Measurements from ENCODE around the gene FBXW9. TPM values are rescaled to one million over a fixed set of nuclear protein-coding genes. Genes with fewer than 3 reads are reported as not detected.
"Not testable (repeated sequence)": the region's sequence is repeated elsewhere in the genome, so short reads cannot be mapped to it uniquely, and the experiment has no call there.

The FBXW9 gene
- total RNA-seq, 1 donor from 2014 or later: 8.9 TPM

- no peak for DNase-seq (ENCODE audit: low spot score)
These were observed 18.7 kb upstream of the FBXW9 start for GRCh38 chr19:12715102-12715501.

GRCh38 chr19:12713304-12713703, 16.9 kb upstream of the FBXW9 start:
- DNase-seq (ENCODE audit: low spot score): not testable (repeated sequence)

GRCh38 chr19:12712077-12712476, 15.6 kb upstream of the FBXW9 start:
- DNase-seq (ENCODE audit: low spot score): not testable (repeated sequence)

GRCh38 chr19:12711187-12711586, 14.8 kb upstream of the FBXW9 start:
- no peak for DNase-seq (ENCODE audit: low spot score)

DNA sequence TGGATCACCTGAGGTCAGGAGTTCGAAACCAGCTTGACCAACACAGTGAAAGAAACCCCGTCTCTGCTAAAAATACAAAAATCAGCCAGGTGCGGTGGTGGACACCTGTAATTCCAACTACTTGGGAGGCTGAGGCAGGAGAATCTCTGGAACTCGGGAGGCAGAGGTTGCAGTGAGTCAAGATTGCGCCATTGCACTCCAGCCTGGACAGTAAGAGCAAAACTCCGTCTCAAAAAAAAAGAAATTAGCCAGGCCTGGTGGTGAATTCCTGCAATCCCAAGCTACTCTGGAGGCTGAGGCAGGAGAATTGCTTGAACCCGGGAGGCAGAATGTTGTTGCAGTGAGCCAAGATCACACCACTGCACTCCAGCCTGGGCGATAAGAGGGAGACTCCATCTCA, 12.2 kb upstream of the FBXW9 start:
- DNase-seq (ENCODE audit: low spot score): no peak

DNA sequence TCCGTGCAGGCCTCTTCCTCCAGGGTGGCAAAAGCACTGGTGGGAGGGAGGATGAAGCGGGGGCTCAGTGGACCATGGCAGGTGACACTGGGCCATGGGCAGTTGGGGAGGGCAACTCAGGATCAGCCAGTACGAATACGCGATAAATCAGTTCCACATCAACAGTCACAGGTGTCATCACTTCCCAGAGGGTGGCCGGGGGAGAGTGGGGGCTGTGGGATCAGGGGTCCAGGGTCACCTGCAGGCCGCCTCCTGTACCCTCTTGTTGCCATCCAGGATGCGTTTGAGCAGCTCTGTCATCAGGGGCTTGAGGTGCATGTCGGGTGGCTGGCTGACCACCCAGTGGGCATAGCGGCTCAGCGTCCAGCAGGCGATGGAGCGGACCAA, 9.9 kb upstream of the FBXW9 start:
- DNase-seq (ENCODE audit: low spot score): no peak

DNA sequence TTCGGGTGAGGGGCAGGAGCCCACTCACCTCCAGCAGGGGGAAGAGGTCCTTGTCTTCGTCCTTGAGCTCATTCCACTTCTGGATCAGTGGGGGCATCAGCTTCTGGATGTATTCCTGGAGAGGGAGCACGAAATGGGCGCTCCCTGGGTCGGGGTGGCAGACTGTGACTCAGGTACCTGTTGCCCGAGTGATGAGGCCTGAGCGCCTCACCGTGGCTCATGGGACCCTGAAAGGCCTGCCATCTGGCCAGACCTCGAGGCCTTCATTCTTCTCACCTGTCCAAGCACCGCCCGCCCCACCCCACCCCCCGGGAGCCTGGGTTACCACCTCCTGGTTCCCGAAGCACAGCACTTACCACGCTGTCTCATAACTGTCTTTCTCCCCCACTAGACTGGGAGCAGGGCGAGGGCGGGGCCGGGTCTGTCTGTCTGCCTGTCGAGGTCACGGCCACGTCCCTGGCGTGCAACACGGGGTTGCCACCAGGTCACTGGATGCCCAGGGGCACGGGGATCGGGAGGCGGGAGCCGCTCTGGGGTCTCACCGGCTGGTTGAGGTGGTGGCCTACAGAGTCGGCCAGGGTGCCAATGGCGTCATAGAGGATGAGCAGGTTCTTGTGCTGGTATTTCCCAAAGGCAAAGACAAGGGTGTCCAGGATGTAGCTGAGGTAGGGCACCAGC, 9.4 kb upstream of the FBXW9 start:
- no peak for DNase-seq (ENCODE audit: low spot score)

GRCh38 chr19:12705169-12705568, 8.7 kb upstream of the FBXW9 start:
- DNase-seq (ENCODE audit: low spot score): no peak

DNA sequence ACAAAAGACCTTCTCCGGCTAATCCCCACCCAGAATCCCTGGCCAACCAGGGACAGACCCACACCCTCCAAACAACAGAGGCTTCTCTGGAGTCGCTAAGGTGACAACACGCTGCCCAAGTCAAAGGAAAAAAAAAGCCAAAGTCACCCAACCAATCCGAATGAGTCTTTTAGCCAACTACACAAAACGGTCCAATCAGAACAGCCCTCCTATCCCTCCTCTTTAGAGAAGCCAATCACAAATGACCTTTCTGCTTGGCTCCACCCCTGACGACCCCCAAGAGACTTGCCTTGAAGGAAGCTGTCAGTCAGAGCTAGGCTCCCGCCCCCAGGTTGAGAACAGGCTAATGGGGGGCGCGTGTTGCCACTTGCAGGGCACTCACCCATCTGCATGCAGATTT, 6.6 kb upstream of the FBXW9 start:
- no peak for DNase-seq (ENCODE audit: low spot score)

GRCh38 chr19:12701596-12702282, 5.3 kb upstream of the FBXW9 start:
- DNase-seq (ENCODE audit: low spot score): no peak

GRCh38 chr19:12698138-12698537, 1.7 kb upstream of the FBXW9 start:
- DNase-seq (ENCODE audit: low spot score): no peak

GRCh38 chr19:12697425-12697824, 994 bp upstream of the FBXW9 start:
- DNase-seq (ENCODE audit: low spot score): not testable (repeated sequence)

DNA sequence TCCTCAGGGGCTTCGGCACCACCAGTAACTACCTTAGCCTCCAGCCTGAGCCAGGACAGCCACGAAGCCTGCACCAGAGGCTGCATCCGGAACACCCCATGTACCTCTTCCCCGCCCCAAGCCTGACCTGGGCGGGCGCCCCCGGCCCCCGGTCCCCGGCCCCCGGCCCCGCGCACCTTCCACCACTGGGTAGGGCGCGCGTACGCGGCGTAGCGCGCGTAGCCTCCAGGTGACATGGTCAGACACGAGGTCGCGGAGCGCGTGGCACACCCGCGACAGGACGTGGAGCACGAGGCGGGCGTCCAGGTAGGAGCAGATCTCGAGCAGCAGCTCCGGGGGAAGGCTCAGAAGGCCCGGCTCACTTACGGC, 450 bp downstream of the FBXW9 start:
- DNase-seq (ENCODE audit: low spot score): no peak

- no peak for DNase-seq (ENCODE audit: low spot score)
These were observed 917 bp downstream of the FBXW9 start for GRCh38 chr19:12695514-12695913.

DNA sequence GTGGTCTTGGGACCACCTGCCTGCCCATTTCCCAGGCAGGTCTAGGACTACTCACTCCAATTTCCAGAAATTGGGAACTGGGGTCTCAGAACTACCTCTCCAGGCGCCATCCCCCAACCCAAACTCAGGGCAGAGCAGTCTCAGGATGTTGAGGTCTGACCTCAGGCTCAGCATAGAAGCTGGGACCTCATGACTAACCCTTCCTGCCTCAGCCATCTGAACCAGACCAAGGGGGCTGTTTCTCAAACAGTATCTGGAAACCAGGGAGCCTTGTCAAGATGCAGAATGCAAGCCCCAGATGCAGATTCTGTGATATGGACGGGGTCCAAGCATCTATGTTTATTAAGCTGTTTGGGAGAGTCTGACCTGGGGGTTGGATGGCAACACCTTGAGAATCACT, 1.3 kb downstream of the FBXW9 start:
- no peak for DNase-seq (ENCODE audit: low spot score)

DNA sequence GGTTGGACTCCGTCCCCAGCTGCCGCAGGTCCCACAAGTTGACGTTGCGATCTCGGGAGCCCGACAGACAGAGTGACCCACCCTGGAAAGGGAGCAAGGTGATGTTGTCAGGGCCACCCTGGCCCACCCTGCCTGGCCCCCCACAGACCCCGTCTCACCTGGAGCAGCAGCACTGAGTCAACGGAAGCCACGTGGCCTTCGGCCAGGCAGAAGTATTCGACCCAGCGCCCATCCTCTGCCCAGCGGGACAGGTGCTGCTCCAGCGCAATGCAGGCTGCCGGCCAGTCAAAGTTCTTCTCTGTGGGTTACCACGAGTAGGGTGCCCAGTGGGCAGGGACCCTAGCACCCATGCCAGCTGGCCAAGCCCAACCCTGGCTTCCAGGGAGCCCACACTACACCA, 1.8 kb downstream of the FBXW9 start:
- DNase-seq (ENCODE audit: low spot score): no peak

- DNase-seq (ENCODE audit: low spot score): no peak
These were observed 3.5 kb downstream of the FBXW9 start for GRCh38 chr19:12692960-12693359.

DNA sequence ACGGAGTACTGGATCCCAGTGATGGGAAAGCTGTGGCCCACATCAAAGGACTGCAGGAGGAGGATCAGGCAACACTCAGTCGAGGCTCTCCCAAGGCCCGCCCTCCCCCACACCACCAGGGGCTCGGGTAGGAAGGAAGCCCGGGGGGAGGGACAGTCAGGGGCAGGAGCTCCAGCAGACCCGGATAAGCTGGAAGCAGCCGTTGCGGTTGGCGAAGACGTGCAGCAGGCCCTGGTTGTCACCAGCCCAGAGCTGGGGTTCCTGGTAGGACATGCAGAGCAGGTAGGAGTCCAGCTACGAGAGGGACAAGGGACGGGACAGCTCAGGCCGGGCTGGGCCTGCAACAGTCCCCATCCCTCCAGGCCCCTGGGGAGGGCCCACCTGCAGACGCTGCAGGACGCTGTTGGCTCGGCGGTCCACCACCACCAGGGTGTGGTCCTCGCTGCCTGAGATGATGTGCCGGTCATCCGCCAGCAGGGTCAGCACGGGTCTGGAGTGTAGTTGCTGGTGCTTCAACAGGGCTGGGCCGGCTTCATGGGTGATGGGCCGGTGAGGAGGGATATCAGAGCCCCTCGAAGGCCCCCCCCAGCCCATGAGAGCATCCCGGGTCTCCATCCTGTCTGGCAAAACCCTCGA, 6.7 kb downstream of the FBXW9 start:
- no peak for DNase-seq (ENCODE audit: low spot score)

DNA sequence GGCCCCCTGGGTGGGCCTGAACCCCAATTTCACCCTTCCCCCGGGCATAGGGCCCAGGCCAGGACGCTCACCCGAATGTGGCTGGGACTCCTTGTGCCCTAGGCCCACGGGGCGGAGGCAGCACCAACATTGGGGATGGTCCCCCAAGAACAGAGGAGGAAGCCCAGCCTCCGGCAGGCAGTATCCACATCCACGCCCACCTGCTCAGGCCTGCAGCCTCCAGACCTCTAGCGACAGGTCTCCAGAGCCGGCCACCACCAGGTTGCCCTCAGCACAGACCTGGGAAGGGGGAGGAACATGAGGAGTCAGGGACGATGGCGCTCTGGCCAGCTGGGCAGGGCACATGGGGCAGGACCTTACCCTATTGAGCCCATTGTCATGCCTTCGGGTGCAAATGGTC, 7.4 kb downstream of the FBXW9 start:
- no peak for DNase-seq (ENCODE audit: low spot score)

- DNase-seq (ENCODE audit: low spot score): no peak
These were observed 8.8 kb downstream of the FBXW9 start, which contains the start of gene GNG14 for GRCh38 chr19:12687496-12688196. Gene GNG14, plus strand, starts transcription at chr19:12687998. Its CDS starts 51 bp downstream, at chr19:12688049.

DNA sequence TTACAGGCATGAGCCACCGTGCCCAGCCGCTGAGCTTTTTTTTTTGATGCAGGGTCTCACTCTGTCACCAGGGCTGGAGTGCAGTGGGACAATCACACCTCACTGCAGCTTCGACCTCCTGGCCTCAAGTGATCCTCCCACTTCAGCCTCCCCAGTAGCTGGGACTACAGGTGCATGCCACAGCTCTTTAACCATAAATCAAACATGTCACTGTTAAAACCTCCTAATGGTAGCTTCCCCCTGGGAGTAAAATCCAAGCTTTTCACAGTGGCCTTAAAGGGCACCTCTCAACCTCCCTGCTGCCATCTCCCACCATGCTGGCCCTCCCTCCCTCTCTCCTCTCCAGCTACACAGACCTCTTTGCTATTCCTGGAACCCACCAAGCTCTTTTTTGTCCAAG, 10.6 kb downstream of the FBXW9 start:
- no peak for DNase-seq (ENCODE audit: low spot score)
